Renal cortical epithelial cell (primary cell): ENCODE results near the gene SEMA4C. TPM values are rescaled to one million over a fixed set of nuclear protein-coding genes. Genes with fewer than 3 reads are reported as not detected.
A peak's percentile ranks its signal among the peaks of the same experiment; 100 is the strongest.

Experiments
- DNase-seq: peaks from one replicate; pipeline ENCODE4 v3.0.0-alpha.2; 2011; ENCODE audit warnings: low read depth
- total RNA-seq: library from RNA; depleted of rRNA; stranded (reverse); fragments of >200 nt; gene quantifications from 2 replicates; pipeline ENCODE4 v1.2.3, GENCODE V29; 2014

SEMA4C gene
- total RNA-seq, 1 donor from 2014 or later: 25.3 TPM

DNA sequence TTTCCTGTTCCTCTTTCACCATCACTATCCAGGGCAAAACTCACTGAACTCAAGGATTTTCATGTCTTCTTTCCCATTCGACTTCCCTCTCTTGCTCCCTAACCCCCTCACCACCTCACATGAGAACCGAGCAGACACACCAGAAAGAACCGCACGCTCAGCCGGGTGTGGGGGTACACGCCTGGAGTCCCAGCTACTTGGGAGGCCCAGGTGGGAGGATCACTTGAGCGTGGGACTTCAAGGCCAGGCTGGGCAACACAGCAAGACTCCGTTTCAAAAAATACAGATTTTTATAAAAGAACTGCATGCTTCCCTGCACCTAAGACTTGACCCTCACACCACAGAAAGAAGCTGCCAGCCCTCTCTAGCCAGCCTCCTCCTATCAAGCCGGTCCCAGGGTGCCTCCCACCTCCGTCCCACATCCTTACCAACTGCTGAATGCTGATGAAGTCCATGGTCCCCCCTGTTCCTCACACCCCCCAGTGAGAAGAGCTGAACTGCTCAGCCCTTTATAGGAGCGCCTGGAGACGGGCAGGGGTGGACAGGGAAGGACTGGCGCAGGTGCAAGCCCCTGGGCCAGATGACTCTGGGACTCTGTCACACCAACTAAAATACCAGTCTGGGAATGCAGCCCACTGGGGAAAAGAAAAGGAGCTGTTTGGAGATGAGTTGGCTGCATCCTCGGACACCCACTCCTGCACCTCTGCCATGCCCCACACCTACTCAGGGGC is 26.2 kb downstream of the SEMA4C start, which contains the start of gene ANKRD23:
ANKRD23 (minus strand) TSS at position 484 of the 731 bp plus-strand sequence; CDS start at position 455, 29 bp downstream.
- DNase-seq: no peak

DNA sequence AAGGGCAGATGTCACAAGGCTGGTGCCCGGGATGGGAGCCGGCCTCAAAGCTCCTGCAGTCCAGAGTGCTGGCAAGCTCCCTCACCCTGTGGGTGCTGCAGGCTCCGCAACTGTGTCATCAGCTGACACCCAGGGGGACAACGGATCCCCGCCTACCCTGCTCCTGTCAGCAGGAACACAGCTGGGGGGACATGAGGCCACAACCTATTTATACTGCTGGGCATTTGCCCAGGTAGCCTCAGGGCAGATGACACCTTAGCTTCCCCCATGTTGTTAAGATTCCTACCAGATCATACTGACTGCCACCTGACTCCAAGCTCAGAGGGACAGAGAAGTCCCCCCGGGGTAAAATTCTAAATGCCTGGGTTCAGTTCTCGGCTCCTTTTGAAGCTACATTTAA is 27.3 kb downstream of the SEMA4C start:
- DNase-seq: no peak

DNA sequence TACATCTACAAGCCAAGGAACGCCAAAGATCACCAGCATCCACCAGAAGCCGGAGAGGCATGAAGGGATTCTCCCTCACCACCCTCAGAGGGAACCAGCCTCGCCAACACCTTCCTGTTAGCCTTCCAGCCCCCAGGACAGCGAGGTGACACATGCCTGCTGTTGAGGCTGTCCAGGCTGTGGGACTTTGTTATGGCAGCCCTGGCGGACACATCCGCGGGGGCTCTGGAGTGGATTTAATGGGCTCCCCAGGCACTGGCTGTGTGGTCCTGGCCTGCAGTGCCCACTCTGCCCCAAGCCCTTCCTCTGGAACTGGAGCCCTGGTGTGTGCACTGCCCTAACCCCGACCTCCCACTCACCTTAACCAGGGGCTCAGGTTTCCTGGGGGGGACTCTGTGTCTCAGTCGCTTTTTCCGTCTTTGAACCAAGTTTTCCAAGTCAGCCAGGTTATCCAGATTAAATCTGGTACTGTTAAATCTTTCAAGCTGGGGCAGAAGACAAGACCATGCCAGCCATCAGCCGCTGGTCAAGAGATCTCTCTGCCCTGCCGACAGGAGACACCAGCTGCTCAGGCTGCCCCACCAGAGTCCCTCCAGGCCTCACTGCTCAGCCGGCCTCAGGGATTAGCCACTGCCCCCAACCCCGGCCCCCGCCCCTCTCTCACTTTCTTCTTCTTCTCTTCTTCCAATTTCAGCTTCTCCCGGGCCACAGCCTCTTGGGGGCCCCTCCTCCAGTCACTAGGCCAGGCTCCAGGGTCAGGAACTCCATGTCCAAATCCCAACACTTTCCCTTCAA is 28.0 kb downstream of the SEMA4C start:
- DNase-seq: no peak

DNA sequence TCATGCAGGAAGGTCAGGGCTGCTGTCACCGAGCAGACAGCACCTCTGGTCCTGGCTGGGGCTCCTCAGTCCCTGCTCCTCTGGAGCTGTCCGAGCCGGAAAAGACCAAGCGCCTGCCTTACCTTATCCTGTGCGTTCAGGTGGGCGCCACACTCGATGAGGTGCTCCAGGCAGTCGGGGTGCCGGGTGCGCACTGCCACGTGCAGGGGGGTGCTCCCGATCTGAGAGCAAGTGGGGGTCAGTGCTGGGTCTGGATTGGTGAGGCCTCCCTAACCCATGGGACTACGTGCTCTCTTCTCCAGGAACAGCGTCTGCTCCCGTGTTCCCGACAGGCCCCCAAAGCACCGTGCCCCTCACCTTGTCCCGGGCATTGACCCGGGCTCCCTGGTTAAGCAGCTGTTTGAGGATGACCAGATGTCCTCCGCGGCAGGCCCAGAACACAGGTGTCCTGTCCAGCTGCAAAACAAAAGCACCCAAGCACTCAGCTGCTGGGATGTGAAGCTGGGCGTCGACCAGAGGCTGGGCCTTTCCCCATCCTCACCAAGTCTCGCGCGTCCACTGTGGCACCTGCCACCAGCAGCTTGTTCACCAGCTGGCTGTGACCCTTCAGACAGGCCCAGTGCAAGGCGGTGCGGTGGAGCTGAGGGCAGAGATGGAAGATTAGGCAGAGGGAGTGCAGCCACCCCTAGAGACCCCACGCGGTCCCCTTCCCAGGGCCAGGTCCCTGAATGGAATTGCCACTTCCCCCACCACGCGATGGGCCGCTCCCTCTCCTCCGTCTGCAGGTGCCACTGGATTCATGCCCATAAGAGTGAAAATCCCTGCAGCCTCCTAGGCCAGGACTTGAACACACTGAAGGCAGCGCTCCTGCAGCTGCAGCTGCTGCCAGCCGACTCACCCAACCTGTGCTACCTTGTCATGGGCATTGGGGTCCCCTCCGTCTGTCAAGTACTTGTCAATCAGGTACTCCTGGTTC is 29.7 kb downstream of the SEMA4C start:
- DNase-seq: no peak

DNA sequence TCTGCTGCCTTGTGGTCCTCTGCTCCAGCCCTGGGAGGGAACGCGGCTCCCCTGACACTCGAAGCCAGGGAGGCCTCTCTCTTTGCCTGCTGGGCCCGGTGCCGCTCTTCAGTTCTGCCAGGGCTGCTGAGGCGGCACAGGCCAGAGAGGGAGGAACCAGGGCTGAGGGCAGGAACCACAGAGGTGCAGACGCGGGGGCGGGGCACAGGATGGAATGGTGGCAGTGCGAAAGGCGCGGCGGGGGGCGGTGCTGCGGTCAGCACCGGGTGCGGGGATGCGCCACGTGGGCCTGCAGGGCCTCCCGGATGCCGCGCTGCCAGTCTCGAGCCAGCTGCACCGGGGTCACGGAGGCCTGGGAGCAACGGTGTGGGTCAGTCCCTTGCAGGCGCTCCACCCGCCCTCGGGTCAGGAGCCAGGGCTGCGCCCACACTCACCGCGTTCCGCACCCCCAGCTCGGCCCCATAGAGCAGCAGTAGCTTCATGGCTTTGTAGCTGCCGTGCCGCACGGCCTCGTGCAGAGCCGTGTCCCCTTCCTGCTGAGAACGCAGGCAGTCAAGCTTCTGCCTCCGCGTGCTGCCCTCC is 30.5 kb downstream of the SEMA4C start:
- peak; percentile 28 for DNase-seq

DNA sequence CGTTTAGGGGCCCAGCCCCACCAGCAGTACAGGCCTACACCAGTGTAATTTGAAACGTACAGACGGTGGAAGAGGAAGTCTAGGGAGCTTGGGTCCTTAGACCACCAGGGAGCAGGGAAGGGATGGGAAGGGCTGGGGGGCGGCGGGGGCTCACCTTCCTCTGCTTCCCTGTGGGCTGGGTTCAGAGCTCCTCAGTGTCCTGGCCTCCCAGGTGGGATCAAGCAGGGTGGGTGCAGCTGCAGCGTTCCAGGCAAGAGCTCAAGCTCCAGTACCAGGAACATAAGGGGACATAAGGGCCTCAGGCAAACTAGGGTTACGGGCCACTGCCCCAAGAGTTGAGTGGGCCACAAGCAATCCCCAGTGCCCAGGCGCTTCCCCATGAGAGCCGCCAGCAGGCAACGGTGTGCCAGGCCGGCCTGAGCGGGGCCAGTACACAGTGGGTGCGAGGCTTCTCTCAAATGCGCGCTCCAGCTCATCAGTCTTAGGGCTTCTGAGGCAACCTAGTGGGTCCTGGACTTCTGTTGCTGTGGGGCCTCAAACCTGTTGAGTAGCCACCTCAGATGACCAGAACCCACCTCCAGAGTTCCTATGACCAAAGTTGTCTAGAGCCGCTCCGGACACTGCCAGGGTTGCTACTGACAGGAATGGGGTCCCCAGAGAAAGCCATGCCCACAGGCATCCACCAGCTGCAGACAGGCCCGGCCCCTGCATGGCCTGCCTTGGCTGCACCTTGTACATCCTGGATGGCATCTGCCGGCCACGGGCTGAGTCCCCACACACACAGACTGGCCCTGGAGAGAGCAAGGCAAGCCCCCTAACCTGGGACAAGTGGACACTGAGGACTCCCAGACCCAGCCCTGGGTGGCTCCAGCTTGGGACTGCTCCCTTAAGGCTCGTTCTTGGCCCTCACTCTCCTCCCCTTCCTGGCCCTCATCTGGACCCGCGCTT is 31.3 kb downstream of the SEMA4C start:
- no peak for DNase-seq

DNA sequence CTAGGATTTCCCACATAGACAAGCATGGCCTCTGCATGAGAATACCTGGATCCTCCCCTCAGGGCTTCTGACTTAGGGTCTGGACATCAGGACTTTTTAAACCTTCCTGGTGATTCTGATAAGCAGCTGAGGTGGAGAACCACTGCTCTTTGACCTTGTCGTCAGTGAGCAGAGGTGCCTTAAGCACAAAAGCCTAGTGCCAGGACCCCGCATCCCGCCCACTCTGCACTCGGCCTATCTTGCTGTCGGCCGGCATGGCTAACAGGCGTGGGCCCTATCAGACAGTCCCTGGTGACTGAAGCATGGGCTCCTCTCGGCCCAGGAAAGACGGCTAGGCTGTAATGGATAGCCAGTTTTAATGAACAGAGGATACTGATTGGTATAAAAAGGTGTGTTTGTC is 32.3 kb downstream of the SEMA4C start:
- DNase-seq: no peak

DNA sequence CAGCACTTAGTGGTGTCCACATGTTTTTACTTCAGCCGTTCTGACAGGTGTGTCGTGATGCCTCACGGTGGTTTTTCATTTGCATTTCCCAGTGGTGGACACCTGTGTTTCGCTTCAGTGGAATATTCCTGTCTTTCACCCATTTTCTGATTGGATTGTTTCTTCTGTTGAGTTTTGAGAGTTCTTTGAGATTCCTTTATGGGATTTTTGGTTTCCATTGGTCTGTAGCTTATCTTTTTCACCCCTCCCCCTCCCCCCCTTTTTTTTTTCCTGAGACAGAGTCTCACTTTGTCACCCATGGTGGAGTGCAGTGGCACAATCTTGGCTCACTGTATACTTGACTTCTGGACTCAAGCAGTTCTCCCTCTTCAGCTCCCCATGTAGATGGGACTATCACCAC is 34.0 kb downstream of the SEMA4C start:
- DNase-seq: no peak

DNA sequence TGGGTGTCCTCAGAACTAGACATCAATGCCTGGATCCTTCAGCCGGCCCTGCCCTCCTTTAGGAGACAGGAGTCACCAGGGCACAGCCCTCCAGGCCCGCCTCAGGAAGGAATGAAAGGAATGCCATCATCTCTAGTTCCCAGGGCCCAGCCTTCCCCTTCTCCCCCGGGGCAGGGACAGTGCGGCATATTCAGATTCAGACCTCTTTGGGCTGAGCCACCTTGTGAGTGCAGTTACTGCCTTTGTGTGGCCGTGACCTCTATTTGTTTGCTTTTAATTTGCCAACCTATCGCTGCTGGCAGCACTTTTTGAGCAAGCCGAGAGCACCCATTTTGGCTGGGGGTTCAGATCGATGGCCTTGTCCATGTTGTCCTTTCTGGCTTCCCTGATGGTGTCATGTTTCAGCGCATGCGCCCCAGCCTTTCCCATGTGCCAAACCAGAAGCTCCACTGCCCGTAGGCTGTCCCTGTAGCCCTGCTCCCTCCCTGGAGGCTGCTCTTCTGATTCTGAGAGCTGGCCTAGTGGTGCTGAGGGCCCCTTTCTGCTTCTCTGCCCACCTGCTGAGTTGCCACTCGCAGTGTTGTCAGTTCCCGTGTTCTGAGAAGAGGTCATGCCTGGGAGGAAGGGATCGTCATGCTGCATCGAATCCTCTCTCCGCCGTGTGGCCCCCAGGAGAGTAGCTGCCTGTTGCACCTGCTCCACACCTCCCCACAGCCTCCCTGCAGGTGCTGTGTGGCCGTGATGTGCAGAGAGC is 36.9 kb downstream of the SEMA4C start:
- peak; percentile 48 for DNase-seq

DNA sequence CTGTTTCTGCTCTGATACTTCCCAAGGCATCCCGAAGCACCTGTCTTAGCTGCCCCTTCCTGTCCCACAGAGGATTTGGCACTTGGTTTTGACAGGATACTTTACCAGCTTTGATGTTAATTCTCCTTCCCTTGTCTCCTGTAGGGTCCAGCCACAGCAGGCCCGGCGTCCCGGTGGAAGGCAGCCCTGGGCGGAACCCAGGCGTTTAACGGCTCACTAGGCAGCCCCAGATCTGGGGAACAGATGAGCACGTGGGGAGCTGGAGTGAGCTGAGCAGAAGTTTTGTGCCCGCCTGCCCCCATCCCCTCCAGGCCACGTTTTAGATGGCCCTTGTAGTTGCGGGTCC is 37.5 kb downstream of the SEMA4C start:
- no peak for DNase-seq

DNA sequence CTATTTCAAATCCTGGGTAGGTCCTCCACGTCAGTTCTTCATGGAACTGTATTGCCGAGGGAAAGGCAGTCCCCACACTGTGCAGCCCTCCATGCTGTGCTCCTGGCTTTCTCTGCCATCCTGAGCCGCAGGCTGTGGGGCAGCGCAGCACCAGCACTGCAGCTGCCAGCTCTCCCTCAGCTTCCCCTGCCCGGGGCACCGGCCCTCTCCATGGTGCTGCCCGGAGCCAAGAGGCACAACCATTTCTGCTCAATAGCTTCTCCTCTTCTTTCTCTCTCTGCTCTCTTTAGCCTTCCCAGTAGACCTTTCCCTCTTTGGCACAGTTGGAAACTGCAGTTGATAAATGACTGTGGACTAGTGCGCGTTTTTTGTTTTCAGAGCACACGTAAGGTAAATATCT is 38.2 kb downstream of the SEMA4C start:
- DNase-seq: no peak

DNA sequence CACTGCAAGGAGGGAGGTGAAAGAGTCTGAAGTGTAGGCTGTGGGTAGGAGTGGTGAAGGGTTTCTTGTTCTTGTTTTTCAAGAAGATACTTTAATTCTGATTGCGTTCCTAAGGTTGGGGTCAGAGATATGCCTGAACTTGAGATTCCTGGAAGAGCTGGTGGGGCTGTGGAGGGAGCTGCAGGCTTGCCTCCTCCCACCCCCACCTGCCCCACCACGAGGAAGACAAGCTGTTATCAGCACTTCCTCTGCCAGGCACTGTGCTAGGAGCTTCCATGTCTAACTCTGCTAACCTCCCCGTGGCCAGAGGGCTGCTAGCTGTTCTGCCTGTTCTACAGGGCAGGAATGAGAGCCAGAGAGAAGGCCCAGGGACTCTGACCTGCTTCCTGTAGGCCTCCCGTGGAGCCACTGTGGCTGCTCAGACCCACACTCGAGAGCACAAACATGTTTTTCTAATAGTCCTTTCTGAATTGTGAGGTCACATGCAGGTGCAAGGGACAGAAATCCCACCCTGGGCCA is 39.8 kb downstream of the SEMA4C start:
- no peak for DNase-seq

DNA sequence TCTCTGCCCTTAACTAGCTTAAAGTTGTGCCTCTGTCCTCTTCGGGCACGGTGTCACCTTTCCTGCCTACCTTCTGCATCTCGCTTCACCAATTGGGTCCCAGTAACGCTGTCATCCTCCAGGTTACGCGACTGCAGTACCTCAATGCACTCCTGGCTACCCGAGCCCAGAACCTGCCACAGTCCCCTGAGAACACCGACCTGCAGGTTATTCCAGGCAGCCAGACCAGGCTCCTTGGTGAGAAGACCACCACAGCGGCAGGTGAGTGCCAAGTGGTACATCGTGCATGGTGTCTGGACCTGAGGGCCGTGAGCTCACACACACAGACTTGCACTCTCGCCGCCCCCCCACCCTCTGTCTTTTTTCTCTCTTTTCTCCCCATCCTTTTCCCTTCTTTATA is 41.0 kb downstream of the SEMA4C start:
- DNase-seq: no peak

DNA sequence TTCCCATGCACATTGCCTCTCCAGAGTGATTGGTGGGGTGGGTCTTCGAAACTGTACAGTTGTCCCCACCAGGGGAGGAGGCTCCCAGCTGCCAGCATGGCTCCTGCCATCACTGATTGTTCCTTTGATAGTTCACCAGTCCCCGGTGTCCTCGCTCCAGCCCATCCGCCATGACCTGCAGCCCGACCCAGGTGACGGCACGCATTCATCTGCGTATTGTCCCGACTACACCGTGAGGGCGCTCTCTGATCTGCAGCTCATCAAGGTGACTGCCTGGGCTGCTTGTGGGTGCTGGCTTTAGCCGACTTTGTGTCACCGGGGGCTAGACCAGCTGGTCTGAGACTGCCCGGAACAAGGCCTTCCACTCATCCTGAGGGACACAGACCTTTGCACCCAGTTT is 41.4 kb downstream of the SEMA4C start:
- DNase-seq: no peak

DNA sequence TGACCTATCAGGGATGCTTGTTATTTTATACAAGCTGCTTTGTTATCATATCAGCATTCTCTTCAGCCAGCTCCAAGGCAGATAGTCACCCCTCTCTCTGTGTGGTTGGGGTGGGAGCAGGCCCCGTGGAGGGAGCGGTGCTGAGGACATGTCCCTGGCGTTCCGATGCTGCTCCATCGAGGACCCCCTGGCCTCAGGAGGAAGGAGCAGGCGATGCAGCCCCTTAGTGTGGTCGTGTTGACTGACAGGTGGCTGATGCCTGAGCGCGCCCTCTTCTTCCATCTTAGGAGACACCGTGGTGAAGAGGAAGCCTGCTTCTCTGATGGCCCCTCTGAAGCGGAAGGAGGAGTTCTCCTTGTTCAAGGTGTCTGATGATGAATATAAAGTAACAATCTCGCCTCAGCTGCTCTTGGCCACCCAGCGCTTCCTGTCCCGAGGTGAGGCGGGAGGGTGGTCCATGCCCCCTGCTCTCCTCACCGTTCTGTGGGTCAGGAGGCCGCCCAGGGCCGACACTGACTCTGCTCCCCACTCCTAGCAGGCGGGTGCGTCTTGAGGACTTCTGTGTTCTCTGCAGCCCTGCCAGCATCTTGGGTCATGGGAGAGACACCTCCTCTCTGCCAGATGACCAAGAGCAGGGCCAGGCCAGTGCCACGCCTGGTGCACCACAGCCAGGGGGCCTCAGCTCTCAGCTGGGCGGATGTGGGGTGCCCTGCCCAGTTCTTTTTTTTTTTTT is 43.2 kb downstream of the SEMA4C start:
- no peak for DNase-seq

DNA sequence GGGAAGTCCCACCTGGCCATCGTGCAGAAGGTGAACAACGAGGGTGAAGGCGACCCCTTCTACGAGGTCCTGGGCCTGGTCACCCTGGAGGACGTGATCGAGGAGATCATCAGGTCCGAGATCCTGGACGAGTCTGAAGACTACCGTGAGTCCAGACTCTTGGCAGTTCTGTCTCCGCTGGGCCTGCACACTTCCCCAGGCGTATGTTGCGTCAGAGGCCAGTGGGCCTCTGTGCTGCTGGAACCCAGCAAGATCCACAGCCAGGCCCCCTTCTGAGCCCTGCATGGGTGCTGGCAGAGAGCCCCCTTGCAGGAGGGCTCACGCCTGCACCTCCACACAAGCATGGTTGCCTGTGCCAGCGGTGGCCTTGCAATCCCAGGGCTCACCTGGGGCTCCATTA is 44.8 kb downstream of the SEMA4C start:
- no peak for DNase-seq

DNA sequence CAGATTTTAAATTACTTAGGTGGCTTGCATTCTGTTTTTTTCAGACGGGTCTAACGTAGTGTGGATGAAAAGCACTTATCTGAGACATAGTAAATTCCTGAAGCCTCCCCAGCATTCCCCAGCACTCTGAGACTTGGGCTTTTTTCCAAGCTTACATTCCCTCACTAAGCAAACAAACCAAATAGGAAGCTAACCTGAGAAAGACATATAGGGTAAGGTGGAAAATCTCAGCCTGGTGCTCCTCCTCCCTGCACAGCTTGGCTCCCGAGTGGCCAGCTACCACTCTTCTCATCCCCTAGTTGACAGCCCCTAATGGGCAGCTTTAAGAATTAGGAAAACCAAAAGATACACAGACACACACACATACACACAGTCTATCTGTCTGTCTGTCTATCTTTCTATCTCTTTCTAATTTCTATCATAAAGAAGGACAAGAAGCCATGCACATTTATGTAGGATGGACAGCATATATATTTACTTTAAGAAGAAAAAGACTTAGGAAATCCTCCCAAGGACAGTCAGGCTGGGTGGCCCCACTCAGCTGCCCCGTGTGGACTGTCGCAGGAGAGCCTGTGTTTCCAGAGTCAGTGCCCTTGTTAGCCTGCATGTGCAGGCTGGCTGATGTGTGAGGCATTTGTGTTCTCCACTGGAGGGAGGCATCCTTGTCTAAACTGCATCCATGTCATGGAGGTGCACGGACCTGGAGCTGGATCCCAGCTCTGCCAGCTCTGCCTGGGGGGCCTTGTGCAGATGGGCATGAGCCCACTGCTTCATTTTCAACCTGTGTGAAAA is 45.6 kb downstream of the SEMA4C start:
- peak; percentile 35 for DNase-seq

DNA sequence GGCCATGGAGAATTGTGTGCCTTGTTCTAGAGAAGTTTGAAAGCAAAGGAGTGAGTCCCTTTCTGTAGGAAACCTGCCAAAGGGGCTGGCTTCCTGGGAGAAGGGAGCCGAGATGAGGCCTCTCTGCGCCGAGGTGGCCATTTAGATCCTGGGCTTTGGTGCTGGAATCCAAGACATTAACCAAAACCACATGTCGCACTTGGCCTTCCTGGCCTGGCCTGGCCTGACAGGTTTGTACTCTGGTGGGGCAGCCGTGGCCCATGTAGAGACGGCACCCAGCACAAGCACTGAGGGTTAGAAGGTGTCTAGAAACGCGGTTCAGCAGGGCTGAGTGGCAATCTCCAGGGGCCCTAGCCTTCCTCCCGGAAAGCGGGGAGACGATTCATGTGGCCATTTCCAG is 46.7 kb downstream of the SEMA4C start:
- no peak for DNase-seq
